Measurements from ENCODE around the gene PHYHIPL.

The PHYHIPL gene

GRCh38 chr10:59176241-59177030, at the start of gene PHYHIPL:
Gene PHYHIPL, plus strand, starts transcription at chr10:59176643. Its CDS starts 211 bp downstream, at chr10:59176854.
- DNase-seq = peak in 53 of 56 donors; percentile 2 to 90 (median 69)

DNA sequence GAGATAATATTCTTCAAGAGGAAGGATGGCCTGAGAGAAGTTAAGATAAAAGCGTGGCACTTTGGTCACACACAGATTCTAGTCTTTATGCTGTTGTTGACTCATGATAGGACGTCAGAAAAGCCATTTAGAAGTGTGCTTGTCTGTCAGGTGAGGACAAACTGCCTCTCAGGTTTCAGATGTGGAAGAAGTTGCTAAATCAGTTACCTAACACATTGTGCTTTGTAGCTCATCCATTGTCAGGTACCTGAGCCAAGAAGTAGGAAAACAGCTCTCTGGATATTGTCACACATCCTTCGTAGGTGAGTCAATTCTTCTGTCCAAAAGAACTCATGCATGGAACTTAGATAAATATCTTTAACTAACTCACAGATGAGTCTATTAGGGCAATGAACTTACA, 49.5 kb upstream of the PHYHIPL start:
- DNase-seq = no peak

DNA sequence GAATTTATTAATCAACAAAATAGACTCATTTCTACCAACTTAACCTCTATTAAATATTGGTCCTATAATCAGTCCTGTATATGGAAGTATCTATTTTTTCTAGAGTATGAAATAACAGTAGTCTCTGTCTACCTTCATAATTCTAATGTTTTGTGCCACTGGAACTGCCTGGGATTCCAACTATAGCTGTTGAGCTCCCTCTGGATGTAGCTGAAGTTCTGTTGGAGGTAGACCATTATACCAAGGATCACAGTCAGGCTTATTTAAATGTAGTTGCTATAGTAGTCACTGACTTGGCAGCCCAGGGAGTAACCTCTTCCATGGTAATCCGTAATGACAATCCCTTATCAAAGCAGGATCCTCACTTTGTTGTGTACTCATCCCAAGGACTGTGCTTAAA, 48.5 kb upstream of the PHYHIPL start:
- no peak for DNase-seq

DNA sequence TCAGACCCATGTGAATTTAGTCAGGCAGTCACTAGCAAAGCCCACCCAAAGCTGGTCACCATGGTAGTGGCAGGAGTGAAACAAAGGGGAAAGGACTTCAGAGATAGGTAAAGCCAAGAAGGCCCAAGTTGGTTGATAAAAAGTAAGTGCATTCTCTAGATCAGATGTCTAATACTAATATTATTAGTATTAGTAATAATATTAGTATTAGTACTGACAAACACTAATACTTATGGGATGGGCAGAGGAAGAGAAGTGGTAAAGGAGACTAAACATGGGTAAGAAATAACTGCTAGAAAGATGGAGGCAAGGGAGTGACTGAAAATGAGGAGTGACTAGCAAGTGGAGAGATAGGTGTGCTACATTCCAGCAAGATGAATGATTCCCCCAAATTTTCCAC, 46.6 kb upstream of the PHYHIPL start:
- DNase-seq = no peak

GRCh38 chr10:59131666-59132065, 44.8 kb upstream of the PHYHIPL start:
- peak in 1 of 56 donors; percentile 21 for DNase-seq

DNA sequence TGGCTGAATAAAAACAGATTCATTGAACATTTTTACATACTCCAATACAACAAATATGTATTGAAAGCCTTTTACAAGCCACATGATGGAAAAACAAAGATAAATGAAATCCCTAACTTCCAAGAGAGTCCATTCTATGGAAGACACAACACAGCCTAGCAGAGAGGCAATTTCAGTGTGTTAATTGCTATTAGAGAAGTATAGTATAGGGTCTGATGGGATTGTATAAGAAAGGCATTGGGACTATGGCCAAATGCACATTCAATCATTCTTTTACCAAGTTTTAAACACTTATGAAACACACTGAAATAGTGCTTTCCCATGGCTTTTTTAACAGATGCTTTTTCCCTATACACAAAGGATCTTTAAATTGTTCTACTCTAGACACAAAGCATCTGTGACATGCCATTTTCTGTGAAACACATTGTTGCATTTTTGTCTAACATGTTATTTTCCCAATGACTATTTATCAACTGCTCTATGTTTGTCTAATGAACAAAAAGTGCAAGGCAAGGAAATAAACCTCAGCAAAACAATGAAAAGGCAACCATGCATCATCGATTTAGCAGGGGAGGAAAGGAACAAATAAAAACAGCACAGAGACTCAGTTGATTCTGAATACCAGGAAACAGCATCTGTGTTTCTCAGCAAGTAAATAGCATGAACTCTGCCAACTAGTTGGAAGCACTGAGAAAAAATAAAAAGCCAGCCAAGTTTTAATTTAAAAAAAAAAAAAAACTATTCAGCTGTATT, 42.4 kb upstream of the PHYHIPL start:
- DNase-seq = no peak

DNA sequence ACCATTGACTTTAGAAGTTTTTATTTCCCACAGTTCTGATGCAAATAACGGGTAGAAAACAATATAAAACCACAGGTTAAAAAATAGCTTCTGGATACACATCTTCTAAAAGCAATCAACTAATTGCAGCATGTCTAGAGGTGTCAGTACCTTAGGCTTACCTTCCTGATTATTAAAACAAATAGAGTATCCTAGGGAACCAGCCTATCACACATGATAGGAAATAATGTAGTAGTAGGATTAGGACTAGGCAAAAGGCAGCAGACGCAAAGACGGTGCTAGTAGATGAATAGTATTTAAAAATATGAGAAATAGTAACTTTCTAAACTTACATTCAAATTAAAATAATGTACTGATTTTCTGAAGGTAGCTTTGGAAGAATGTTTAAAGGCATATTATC, 41.7 kb upstream of the PHYHIPL start:
- no peak for DNase-seq

DNA sequence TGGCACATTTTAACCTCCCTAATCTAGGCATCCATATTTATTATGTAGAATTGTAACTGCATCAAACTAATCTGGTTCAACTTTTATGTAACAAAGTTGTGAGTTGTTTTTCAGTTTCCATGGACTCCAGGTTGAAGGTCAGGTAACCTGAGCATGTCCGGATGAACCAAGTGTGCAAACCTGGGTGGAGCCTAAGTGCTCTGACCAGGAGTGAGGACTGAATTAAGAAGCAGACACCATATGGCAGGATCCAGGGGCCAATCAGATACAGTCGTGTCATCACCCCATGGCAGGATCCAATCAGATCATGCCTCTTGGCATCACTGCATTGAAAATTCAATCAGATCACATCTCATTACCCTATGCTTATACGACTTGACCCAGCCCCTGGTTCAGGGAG, 41.2 kb upstream of the PHYHIPL start:
- no peak for DNase-seq

DNA sequence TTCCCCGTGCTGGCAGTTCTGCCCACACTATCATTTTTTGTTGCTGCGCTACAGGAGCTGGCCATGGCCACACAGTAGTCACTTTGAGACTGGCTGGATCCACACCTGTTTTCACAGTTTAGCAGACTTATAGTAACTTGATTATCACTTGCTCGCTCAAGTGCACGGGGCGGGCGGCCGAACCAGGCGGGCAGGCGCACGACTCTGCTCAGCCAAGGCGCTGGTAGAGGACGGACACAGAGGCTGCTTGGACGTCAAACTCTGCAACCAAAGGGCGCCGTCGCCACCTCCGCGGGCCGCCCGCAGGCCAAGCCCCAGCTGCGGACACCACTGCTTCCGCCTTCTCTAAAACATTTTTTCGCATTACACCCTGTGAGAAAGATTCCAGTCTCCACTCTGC, 38.4 kb upstream of the PHYHIPL start:
- no peak for DNase-seq

- DNase-seq = no peak
Measured at GRCh38 chr10:59143544-59143943, 32.9 kb upstream of the PHYHIPL start.

GRCh38 chr10:59148701-59149100, 27.7 kb upstream of the PHYHIPL start:
- DNase-seq = no peak

DNA sequence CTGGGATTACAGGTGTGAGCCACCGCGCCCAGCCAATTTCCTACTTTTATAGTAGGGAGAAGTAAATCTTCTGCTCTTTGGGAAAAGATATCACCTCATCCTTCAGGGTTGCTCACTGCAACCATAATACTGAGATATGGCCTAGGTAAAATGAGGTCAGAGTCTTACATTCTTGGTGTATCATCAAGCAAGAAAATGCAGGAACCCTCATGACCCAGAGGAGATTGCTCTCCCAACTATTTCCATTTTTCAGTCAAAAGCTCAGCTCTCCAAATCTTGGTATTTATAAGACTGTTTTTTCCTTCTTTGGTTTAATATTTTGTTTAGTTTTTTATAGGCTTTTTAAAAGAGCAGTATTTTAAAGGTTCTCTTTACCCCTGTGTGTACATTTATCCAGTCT, 20.9 kb upstream of the PHYHIPL start:
- DNase-seq = no peak

DNA sequence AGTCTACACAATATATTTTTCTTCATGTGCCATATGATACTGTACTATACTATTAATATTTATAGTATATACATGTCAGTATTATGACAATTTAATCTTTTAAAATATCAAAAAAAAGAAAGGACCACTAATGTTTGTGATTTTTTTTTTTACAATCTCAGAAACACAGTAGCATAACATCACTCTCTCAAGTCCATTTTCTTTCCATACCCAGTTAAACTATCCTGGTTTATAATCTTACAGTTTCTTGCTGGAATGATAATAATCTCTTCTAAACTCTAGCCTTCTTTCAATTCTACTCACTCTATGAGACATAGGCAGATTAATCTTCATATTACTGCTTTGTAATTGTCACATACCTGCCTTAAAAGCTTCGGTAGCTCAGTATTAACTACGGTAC, 8.9 kb upstream of the PHYHIPL start:
- DNase-seq = no peak

DNA sequence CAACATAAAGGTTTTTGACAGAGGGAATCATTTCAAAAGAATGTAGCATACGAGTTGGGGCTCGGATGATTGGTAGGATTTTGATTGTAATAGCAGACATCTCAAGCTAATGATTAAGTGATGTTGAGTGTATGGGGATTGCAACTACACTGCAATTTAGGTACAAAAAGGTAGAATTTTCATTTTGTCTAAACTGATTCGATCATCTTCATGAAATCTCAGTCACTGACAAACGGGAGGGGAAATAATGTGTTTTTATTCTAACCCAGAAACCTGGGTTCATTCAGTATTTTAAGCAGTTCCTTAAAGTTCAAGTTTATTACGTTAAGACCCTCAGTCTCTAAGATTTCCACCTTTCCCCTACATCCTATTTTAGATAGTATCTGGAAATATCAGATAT, 3.9 kb upstream of the PHYHIPL start:
- no peak for DNase-seq

- no peak for DNase-seq
Measured at GRCh38 chr10:59173414-59173813, 3.0 kb upstream of the PHYHIPL start.

DNA sequence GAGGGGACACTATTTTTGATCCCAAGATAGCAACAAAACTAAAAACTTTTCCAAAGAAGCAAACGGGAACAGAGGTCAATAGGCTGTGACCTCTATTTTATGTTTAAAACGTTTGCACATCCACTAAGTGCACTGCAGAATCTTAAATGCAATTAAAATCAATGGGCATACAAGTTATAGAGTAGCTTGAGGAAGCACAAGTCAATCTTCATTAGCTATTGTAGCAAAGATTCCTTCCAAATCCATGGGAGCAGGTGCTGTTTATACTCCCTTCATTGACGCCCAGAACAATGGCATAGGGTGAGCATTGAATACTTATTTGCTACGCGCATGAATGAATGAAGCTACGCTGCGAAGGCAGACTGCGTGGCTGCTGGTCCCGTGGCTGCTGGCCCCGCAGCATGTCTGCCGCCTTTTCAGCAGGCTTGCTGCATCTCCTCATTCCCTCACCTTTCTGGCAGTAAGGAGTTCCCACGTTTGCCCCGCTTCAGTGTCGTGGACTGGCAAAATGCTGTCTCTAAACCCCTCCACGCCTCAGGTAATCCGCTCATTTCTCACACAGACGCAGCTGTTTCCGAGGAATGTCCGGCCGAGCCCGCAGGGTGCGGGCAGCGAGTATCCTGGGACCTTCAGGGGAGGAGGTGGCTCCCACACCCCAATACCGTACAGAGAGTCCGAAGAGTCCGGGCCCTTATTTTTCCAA, 754 bp upstream of the PHYHIPL start:
- peak in 46 of 56 donors; percentile 5 to 83 (median 58) for DNase-seq

- peak in 50 of 56 donors; percentile 8 to 76 (median 52) for DNase-seq
Measured at GRCh38 chr10:59177031-59177797, 771 bp downstream of the PHYHIPL start.

DNA sequence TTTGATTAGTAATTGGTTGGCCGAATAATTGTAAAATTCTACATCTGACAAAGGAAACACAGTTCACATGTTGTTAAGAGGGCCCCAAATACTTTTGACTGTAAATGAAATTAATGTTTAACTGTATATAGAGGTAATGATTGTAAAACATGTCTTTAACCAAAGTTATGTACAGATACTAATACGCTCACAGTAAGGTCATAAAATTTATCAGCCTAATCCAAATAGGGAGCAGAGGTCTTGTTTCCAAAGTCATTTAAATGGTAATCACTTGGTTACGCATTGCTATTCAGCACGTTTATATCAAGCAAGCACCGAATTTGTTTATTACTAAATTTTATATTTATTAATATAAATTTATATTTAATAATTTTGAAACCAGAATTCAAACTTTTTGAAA, 1.4 kb downstream of the PHYHIPL start:
- no peak for DNase-seq

GRCh38 chr10:59179068-59179467, 2.6 kb downstream of the PHYHIPL start:
- no peak for DNase-seq

DNA sequence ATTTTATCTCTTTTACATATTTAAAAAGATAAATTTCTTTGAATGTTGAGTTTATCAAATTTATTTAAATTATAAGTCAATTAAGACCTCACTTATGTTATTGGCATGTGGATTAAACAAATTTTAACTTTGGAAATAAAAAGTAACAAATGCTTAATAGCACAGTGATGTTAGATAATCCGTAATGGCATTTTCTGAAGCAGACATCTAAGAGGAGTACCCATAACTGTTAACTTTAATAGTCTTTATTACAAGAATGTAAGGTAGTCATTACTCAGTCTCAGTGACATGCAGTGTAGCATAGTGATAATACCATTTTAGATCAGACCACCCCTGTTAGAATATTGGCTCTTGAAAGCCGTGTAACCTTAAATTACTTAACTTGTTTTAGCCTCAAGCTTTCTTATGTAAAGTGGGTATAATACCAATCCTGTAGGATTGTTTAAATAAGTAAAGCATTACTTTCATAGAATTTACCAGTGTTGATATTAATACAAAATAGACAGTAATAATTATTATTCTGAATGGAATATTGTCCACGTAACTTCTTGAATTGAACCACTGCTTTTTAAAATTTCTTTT, 4.3 kb downstream of the PHYHIPL start:
- no peak for DNase-seq

DNA sequence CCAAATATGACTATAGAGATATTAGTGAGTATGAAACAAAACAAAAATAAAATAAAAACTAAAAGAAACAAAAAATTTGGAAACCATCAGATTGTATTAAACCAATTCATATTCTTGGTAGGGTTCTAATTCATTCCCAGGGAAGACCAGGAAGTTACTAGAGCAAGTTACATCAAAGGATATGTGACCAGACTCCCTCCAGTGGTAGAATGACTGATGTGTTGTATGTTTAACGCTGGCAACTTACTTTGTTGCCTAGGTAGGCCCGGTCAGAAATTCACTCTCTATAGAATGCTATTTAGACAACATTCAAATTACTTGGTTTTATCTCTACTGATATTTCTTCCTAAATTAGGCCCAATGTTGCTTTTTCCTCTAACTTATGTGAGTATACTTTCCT, 5.2 kb downstream of the PHYHIPL start:
- DNase-seq = peak in 11 of 56 donors; percentile 0 to 30 (median 5)
